Ishikawa (cell line): ENCODE data around the gene TBC1D3E.
"Not testable (repeated sequence)": the region's sequence is repeated elsewhere in the genome, so short reads cannot be mapped to it uniquely, and the experiment has no call there.

Source experiments
- CREB1 ChIP-seq: IDR thresholded peaks from 2 replicates; pipeline ENCODE4 v1.6.1; 2012; ENCODE audit warnings: low read depth
- TAF1 ChIP-seq: IDR thresholded peaks from 2 replicates; pipeline ENCODE4 v1.6.1; 2012; ENCODE audit warnings: low read depth, mild to moderate bottlenecking
- TEAD4 ChIP-seq: IDR thresholded peaks from 2 replicates; pipeline ENCODE4 v1.6.1; 2012

TBC1D3E gene

GRCh38 chr17:38127651-38128050 lies at the start of gene TBC1D3E:
TSS of gene TBC1D3E (plus strand) at chr17:38127951. CDS start at chr17:38129496, 1,545 bp downstream.
- TF ChIP-seq TEAD4, CREB1, TAF1: not testable (repeated sequence)
